Testis (tissue), 3 donors: ENCODE results near the gene CCBE1. TPM values are rescaled to one million over a fixed set of nuclear protein-coding genes. Genes with fewer than 3 reads are reported as not detected.

ENCODE experiments used
- DNase-seq: peaks from one replicate; pipeline ENCODE4 v3.0.0-alpha.2; 2019
- H3K27ac ChIP-seq, 2 donors: fragments of 200-600 bp; sonication (generic); one replicate each; pipeline ENCODE4 v1.5.1; 2019
- H3K27me3 ChIP-seq: fragments of 200-600 bp; sonication (generic); one replicate; pipeline ENCODE4 v1.5.1; 2019
- H3K36me3 ChIP-seq: fragments of 200-600 bp; sonication (generic); one replicate; pipeline ENCODE4 v1.5.1; 2017; ENCODE audit warnings: low read depth; ENCODE audit errors: missing control alignments
- H3K4me1 ChIP-seq: fragments of 200-600 bp; sonication (generic); one replicate; pipeline ENCODE4 v1.5.1; 2019
- H3K4me3 ChIP-seq, 2 donors: fragments of 200-600 bp; sonication (generic); one replicate each; pipeline ENCODE4 v1.5.1; 2017 to 2019
- H3K9me3 ChIP-seq: fragments of 200-600 bp; sonication (generic); one replicate; pipeline ENCODE4 v1.5.1; 2017
- CTCF ChIP-seq, 3 experiments: fragments of 450-650 bp in 2 of 3; fragments of 200-600 bp in 1 of 3; sonication (generic) in 1 of 3; IDR thresholded peaks; one replicate each; pipeline ENCODE4 v1.5.1; 2016 to 2019; ENCODE audit warnings: antibody characterized with exemption in 3 of 3, mild to moderate bottlenecking in 2 of 3, moderate library complexity in 1 of 3
- POLR2A ChIP-seq: fragments of 450-650 bp; IDR thresholded peaks from one replicate; pipeline ENCODE4 v1.6.1; 2017; ENCODE audit warnings: antibody characterized with exemption, mild to moderate bottlenecking, moderate library complexity
- WGBS, 2 donors: methylation state at CpG; one replicate each; pipeline ENCODE4 v1.1.5; 2018; 5-methylcytosine and 5-hydroxymethylcytosine counted together
- intact Hi-C: fragments of 100-400 bp; cut with DNase I; formaldehyde crosslinking; loops from one replicate; pipeline ENCODE4 v1.15.1; 2023; ENCODE audit warnings: low total_unique reads
- polyA plus RNA-seq: library from polyadenylated mRNA; stranded (reverse); fragments of 350-450 nt; fragmentation: Illumina TruSeq; extraction: RNeasy Lipid Tissue Mini Kit (QIAGEN cat#74804); gene quantifications from one replicate; pipeline ENCODE4 v1.2.3, GENCODE V29; 2014; ENCODE audit warnings: low read depth, low replicate concordance; ENCODE audit not compliant: insufficient read depth
- total RNA-seq, 2 donors: library from RNA; depleted of rRNA; stranded (reverse); fragments of >200 nt; gene quantifications; one replicate each; pipeline ENCODE4 v1.2.3, GENCODE V29; 2016

CCBE1 gene
- total and polyA plus RNA-seq, 3 donors from 2014 or later: 1.8 to 2.6 (median 1.9) TPM

DNA sequence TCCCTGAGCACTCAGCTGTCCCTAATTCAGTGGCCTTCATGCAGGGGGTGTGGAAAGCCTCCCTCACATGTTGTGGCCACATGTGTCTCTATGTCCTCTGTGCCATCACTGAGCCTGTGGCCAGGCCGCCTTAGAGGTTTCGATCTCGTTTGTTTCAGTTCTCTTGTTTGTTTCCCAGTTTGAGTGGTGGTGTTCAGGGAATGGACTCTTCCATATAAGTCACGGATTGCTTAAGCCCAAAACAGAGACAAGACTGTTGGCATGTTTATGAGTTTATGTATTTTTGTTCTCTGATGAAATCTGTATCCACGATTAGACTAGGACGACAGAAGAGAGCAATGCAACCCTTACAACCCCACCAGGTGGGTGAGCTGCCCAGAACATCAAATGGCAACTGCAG is 134.5 kb downstream of the CCBE1 start:
- no peak for DNase-seq
- WGBS, 2 donors: 72 to 75% methylated on average over 6 of the region's 6 CpGs
- Histone ChIP-seq H3K9me3 (no peaks in the 10 kb centered on the region), H3K27me3 (no peaks in the 10 kb centered on the region), H3K4me3 (no peak overlapping the region), H3K27ac (no peak overlapping the region), H3K4me1 (no peaks in the 10 kb centered on the region), H3K36me3 (no peaks in the 10 kb centered on the region)
- intact Hi-C loops: no loop called here
- TF ChIP-seq POLR2A: no peak
- TF ChIP-seq CTCF (IDR thresholded peaks at IDR 0.05): no peak

DNA sequence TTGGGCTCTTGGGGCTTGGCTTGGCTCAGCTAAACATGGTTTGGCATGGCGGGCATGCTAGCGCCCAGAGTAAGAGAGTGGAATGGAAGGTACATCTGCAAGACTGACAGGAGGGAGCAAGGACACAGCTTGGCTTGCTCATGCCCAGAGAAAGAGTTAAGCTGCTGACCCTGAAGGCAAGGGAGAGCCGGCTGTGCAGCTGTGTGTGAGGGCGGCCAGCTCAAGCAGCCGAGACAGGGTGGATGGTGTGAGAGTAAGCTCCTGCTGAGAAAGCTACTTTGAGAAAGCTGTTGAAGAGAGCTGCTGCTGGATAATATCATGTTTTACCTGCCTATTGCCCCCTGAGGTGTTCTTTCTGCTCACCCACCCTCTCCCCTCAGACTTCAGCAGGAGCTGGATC is 135.6 kb downstream of the CCBE1 start:
- intact Hi-C loops: no loop called here
- 66 to 78% methylated on average over 5 of the region's 5 CpGs for WGBS, 2 donors
- Histone ChIP-seq H3K36me3 (no peaks in the 10 kb centered on the region), H3K4me3 (no peak overlapping the region), H3K27ac (no peak overlapping the region), H3K4me1 (no peaks in the 10 kb centered on the region), H3K27me3 (no peaks in the 10 kb centered on the region), H3K9me3 (no peaks in the 10 kb centered on the region)
- no peak for DNase-seq
- TF ChIP-seq CTCF (IDR thresholded peaks at IDR 0.05): no peak
- no peak for TF ChIP-seq POLR2A

- DNase-seq: no peak
- intact Hi-C loops: no loop called here
- Histone ChIP-seq H3K36me3 (no peaks in the 10 kb centered on the region), H3K27me3 (no peaks in the 10 kb centered on the region), H3K4me3 (no peak overlapping the region), H3K27ac (no peak overlapping the region), H3K4me1 (no peaks in the 10 kb centered on the region), H3K9me3 (no peaks in the 10 kb centered on the region)
- no peak for TF ChIP-seq CTCF (IDR thresholded peaks at IDR 0.05)
- TF ChIP-seq POLR2A: no peak
- WGBS, 2 donors: 85 to 88% methylated on average over 7 of the region's 7 CpGs
These were observed 136.7 kb downstream of the CCBE1 start for GRCh38 chr18:59560556-59560955.

DNA sequence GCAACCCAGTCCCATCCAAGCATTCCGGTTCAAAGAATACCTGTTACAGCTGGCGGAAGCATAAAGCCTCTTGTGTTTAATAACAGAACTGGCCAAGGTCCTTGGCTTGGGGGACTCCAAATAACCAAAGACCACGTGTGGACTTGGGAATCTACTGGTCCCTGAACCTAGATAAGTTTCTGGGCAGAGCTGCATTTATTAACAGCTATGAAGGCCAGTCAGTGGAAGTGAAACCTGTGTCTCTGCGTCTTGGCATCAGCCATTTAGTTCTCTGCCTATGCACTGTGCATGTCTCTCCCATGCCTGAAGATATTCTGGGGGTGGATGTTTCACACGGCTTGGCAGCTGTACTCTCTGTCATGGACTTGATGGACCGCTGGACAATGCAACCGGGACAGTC is 137.7 kb downstream of the CCBE1 start:
- WGBS, 2 donors: 50 to 64% methylated on average over 3 to 7 of the region's 7 CpGs
- intact Hi-C loops: no loop called here
- no peaks in the 10 kb centered on the region for H3K36me3 ChIP-seq
- H3K4me3 ChIP-seq: no peak overlapping the region
- no peaks in the 10 kb centered on the region for H3K27me3 ChIP-seq
- DNase-seq: no peak
- no peaks in the 10 kb centered on the region for H3K4me1 ChIP-seq
- TF ChIP-seq CTCF (IDR thresholded peaks at IDR 0.05) (no peak), POLR2A (no peak)
- H3K27ac ChIP-seq: no peak overlapping the region
- H3K9me3 ChIP-seq: no peaks in the 10 kb centered on the region

DNA sequence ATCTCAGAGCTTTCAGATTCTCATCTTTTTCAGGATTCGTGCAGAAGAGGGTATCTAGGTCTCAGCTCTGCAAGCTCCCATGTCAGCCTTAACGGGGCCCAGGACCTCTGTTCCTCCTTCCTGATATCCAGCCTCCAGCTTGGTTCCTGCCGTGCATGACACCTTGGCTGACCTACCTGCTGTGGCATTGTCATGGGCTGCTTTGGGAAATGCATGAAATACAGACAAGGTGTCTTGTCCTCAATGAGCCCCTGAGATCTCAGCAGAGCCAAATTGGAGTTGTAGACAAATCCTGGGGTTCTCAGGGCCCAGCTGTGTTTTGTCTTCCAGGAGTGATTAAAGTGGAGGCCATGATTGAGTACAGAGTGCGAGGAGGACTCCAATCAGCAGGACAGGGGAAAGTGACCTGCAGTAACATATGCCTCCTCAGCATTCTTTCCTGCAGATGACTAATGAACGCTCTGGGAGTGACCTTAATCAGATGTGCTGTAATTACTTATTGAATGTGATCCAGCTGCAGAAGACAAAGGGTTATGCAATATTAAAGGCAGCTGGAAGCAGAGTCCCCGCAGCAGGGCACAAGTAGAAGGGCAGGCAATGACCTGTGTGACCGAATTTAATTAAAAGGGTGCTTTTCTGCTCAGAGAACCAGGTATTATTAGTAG is 141.1 kb downstream of the CCBE1 start:
- WGBS, 2 donors: 66 to 87% methylated on average over 7 of the region's 7 CpGs
- H3K27ac ChIP-seq: no peak overlapping the region
- no peak for DNase-seq
- H3K36me3 ChIP-seq: no peaks in the 10 kb centered on the region
- no peaks in the 10 kb centered on the region for H3K4me1 ChIP-seq
- H3K4me3 ChIP-seq: no peak overlapping the region
- TF ChIP-seq POLR2A: no peak
- no peak for TF ChIP-seq CTCF (IDR thresholded peaks at IDR 0.05)
- no peaks in the 10 kb centered on the region for H3K27me3 ChIP-seq
- H3K9me3 ChIP-seq: no peaks in the 10 kb centered on the region
- intact Hi-C loops: no loop called here
